Cardiac muscle cell (in vitro differentiated cells and primary cell): ENCODE results near the gene ACAD8. TPM values are rescaled to one million over a fixed set of nuclear protein-coding genes. Genes with fewer than 3 reads are reported as not detected.
"Not testable (repeated sequence)": the region's sequence is repeated elsewhere in the genome, so short reads cannot be mapped to it uniquely, and the experiment has no call there.

ENCODE experiments used
- DNase-seq, 2 donors: peaks; one replicate each; pipeline versions ENCODE4 v3.0.0 to v3.0.0-alpha.2; 2010 to 2017; ENCODE audit warnings: low read depth in 1 of 2, low spot score in 1 of 2
- H3K27ac ChIP-seq: fragments of 200-600 bp; sonication (generic); 2 replicates; pipeline ENCODE4 v1.5.1; 2016
- H3K27me3 ChIP-seq: fragments of 200-600 bp; sonication (generic); 2 replicates; pipeline ENCODE4 v1.6.0; 2016; ENCODE audit warnings: control low read depth
- H3K36me3 ChIP-seq: fragments of 200-600 bp; sonication (generic); 2 replicates; pipeline ENCODE4 v1.5.1; 2016; ENCODE audit warnings: control low read depth
- H3K4me1 ChIP-seq: fragments of 200-600 bp; sonication (generic); 2 replicates; pipeline ENCODE4 v1.8.1; 2017; ENCODE audit warnings: low read depth, mild to moderate bottlenecking, mixed run types
- H3K4me3 ChIP-seq: fragments of 200-600 bp; sonication (generic); 2 replicates; pipeline ENCODE4 v1.5.1; 2016; ENCODE audit warnings: mild to moderate bottlenecking
- H3K9me3 ChIP-seq: fragments of 200-600 bp; sonication (generic); 2 replicates; pipeline ENCODE4 v1.5.1; 2017; ENCODE audit warnings: low read depth, mild to moderate bottlenecking, control low read depth
- CTCF ChIP-seq: IDR thresholded peaks from 2 replicates; pipeline ENCODE4 v1.5.1; 2012; ENCODE audit warnings: low read depth, mild to moderate bottlenecking, low read length
- polyA plus RNA-seq: library from polyadenylated mRNA; unstranded; fragments of >200 nt; fragmentation: Nextera tagmentation; extraction: Ambion mirVana; gene quantifications from 2 replicates; pipeline ENCODE4 v1.2.1, GENCODE V29; 2016
- total RNA-seq: library from RNA; depleted of rRNA; stranded (reverse); fragments of >200 nt; gene quantifications from 2 replicates; pipeline ENCODE4 v1.2.3, GENCODE V29; 2016

Gene ACAD8
- total and polyA plus RNA-seq, 2 experiments from 2014 or later, result 52.4 to 55.7 TPM

- Histone ChIP-seq H3K4me3 (no peak overlapping the region), H3K27ac (no peak overlapping the region), H3K9me3 (no peaks in the 10 kb centered on the region), H3K36me3 (no peaks in the 10 kb centered on the region), H3K27me3 (peaks cover 17% of the 10 kb centered on the region), H3K4me1 (no peaks in the 10 kb centered on the region)
- no peak for TF ChIP-seq CTCF
- DNase-seq, result no peak
Observed at GRCh38 chr11:134282121-134283045, 29.0 kb downstream of the ACAD8 start.

DNA sequence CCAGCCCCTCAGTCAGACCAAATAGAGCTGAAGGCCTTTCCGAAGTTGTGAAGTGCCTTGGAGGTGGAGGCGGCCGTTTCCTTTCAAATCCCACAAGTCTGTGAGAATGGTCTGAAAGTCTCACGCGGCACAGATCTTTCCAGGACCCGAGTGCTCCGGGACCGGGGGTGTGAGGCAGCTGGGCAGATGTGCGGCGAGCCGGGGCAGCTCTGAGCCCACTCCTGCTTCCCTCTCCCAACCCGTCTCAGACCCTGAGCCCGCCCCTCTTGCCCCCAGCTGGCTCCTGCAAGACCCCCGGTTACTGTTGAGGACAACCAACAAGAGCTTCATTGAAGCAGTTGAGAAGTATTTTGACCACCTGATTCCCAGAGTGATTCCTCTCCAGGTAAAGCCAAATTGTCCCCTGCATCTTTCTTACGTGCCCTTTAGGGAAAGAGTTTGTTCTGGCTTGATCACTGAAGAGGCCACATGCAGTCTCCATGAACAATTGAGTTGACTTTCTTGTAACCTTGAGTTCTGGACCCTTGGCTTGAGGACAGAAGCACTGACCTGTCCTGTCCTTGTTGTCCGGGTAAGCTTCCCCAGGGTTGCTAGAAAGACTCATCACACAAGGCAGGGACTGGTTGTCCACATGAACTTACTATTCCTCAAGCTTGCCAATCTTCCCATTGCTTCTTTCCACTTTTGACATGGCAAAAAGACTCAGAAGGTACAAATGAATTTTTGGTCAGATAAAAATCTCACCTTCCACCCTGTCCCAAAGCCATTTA, 30.3 kb downstream of the ACAD8 start:
- Histone ChIP-seq H3K9me3 (no peaks in the 10 kb centered on the region), H3K27me3 (peaks cover 4% of the 10 kb centered on the region), H3K27ac (no peak overlapping the region), H3K4me1 (no peaks in the 10 kb centered on the region), H3K4me3 (no peak overlapping the region), H3K36me3 (no peaks in the 10 kb centered on the region)
- TF ChIP-seq CTCF, result no peak
- no peak for DNase-seq

DNA sequence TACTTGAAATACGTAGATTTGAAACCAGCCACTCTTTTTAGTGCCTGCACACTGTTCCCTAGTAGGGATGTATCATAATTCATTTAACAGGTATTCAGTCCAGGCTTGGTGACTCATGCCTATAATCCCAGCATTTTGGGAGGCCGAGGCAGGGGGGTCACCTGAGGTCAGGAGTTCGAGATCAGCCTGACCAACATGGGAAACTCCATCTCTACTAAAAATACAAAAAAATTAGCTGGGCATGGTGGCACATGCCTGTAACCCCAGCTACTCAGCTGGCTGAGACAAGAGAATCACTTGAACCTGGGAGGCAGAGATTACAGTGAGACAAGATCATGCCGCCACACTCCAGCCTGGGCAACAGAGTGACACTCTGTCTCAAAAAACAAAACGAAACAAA, 31.0 kb downstream of the ACAD8 start:
- not testable (repeated sequence) for H3K9me3 ChIP-seq, H3K27ac ChIP-seq, H3K4me3 ChIP-seq, H3K36me3 ChIP-seq, DNase-seq, H3K4me1 ChIP-seq, H3K27me3 ChIP-seq

DNA sequence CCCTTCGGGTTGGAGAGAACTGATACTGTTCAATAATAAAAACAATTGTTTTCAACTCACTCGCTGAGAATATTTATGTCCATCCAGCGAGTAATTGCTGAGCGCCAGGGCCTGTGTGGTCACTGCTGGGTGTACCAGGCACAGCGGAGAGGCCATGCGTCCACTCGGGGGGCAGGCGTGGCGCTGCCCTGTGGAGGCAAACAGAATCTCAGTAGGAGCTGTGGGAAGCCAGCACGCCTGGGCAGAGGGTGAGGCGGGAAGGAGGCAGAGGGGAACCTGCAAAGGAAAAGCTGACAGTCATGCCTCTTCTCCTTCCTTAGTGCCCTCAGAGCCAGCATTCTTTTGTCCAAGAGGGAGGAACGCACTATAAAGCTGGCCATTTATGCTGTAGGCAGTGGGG, 34.2 kb downstream of the ACAD8 start:
- DNase-seq, result no peak
- no peak for TF ChIP-seq CTCF

GRCh38 chr11:134288486-134288885, 35.1 kb downstream of the ACAD8 start:
- TF ChIP-seq CTCF, result no peak
- Histone ChIP-seq H3K4me1 (no peaks in the 10 kb centered on the region), H3K36me3 (no peaks in the 10 kb centered on the region), H3K27ac (no peak overlapping the region), H3K4me3 (no peak overlapping the region), H3K27me3 (no peaks in the 10 kb centered on the region), H3K9me3 (no peaks in the 10 kb centered on the region)
- no peak for DNase-seq

More for the DNA sequence above, 34.2 kb downstream of the ACAD8 start:
- H3K36me3 ChIP-seq, result no peaks in the 10 kb centered on the region
- H3K27me3 ChIP-seq, result no peaks in the 10 kb centered on the region
- H3K4me1 ChIP-seq, result no peaks in the 10 kb centered on the region
- H3K4me3 ChIP-seq, result no peak overlapping the region
- H3K9me3 ChIP-seq, result no peaks in the 10 kb centered on the region
- H3K27ac ChIP-seq, result no peak overlapping the region

DNA sequence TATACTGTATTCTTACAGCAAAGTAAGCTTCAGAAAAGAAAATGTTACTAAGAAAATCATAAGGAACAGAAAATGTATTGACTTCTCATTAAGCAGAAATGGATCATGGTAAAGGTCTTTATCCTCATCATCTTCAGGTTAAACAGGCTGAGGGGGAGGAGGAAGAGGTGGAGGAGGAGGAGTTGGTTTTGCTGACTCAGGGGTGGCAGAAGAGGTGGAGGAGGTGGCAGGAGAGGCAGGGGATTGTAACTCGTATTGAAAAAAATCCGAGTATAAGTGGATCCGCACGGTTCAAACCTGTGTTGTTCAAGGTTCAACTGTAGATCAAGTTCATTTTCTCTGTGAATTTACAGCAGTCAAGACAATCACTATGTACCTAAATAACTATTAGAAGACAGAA, 35.8 kb downstream of the ACAD8 start:
- TF ChIP-seq CTCF, result no peak
- no peaks in the 10 kb centered on the region for H3K27me3 ChIP-seq
- no peak overlapping the region for H3K4me3 ChIP-seq
- H3K36me3 ChIP-seq, result no peaks in the 10 kb centered on the region
- no peaks in the 10 kb centered on the region for H3K4me1 ChIP-seq
- H3K27ac ChIP-seq, result no peak overlapping the region
- no peak for DNase-seq
- no peaks in the 10 kb centered on the region for H3K9me3 ChIP-seq
